ENCODE measurements around the gene CARD11.

CARD11 gene

DNA sequence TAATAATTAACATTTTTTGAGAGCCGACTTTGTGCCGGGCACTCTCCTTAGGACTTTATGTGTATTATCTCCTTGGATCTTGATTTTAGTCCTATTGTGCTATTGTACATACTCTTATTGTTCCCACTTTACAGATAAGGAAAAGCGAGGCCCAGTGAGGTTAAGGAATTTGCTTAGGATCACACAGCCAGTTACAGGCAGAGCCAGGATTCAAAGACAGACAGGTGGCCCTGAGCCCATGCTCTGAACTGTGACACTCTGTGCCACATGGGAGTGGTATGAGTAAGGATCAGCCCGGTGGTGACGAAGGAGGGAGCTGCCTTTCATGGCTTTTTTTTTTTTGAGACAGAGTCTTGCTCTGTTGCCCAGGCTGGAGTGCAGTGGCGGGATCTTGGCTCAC lies 183.7 kb downstream of the CARD11 start:
- TF ChIP-seq CTCF (IDR thresholded peaks at IDR 0.05; ENCODE audit: low read depth, low read length) (no peak), POLR2A (IDR thresholded peaks at IDR 0.05; ENCODE audit: extremely low read depth, insufficient read length) (no peak), MYC (IDR thresholded peaks at IDR 0.05; ENCODE audit: low read depth, low read length) (no peak)
- TF ChIP-seq, protein P1, sequence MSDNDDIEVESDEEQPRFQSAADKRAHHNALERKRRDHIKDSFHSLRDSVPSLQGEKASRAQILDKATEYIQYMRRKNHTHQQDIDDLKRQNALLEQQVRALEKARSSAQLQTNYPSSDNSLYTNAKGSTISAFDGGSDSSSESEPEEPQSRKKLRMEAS (IDR thresholded peaks at IDR 0.05; ENCODE audit: low read depth, low read length), result no peak
- H3K4me3 ChIP-seq (ENCODE audit: low read depth, low read length), result no peak overlapping the region
- DNase-seq (ENCODE audit: low read depth), result no peak

- TF ChIP-seq CTCF (IDR thresholded peaks at IDR 0.05; ENCODE audit: low read depth, low read length) (no peak), MYC (IDR thresholded peaks at IDR 0.05; ENCODE audit: low read depth, low read length) (no peak), POLR2A (IDR thresholded peaks at IDR 0.05; ENCODE audit: extremely low read depth, insufficient read length) (no peak)
- TF ChIP-seq, protein P1 (IDR thresholded peaks at IDR 0.05; ENCODE audit: low read depth, low read length), result no peak
- DNase-seq (ENCODE audit: low read depth), result no peak
- H3K4me3 ChIP-seq (ENCODE audit: low read depth, low read length), result no peak overlapping the region
These were observed 185.0 kb downstream of the CARD11 start for GRCh38 chr7:2858621-2859020.

- H3K4me3 ChIP-seq (ENCODE audit: low read depth, low read length), result no peak overlapping the region
- TF ChIP-seq, protein P1 (IDR thresholded peaks at IDR 0.05; ENCODE audit: low read depth, low read length), result no peak
- TF ChIP-seq POLR2A (IDR thresholded peaks at IDR 0.05; ENCODE audit: extremely low read depth, insufficient read length) (no peak), CTCF (IDR thresholded peaks at IDR 0.05; ENCODE audit: low read depth, low read length) (no peak), MYC (IDR thresholded peaks at IDR 0.05; ENCODE audit: low read depth, low read length) (no peak)
- no peak for DNase-seq (ENCODE audit: low read depth)
These were observed 187.1 kb downstream of the CARD11 start for GRCh38 chr7:2856388-2857169.
